K562 (cell line): ENCODE measurements around the gene AKT3. TPM values are rescaled to one million over a fixed set of nuclear protein-coding genes. Genes with fewer than 3 reads are reported as not detected.

Experiments used
- ARID2 ChIP-seq: fragments of 450-650 bp; IDR thresholded peaks from 2 replicates; pipeline ENCODE4 v1.6.1; 2017; ENCODE audit warnings: antibody characterized with exemption, mild to moderate bottlenecking
- CUX1 ChIP-seq: fragments of 200-800 bp; sonication (Bioruptor generic); IDR thresholded peaks from 2 replicates; pipeline ENCODE4 v1.6.1; 2016; ENCODE audit warnings: missing genetic modification characterization, missing compliant biosample characterization
- DEAF1 ChIP-seq: fragments of 450-650 bp; formaldehyde crosslinking; IDR thresholded peaks from 2 replicates; pipeline ENCODE4 v1.4.0; 2020; ENCODE audit warnings: mild to moderate bottlenecking, moderate library complexity
- ELF4 ChIP-seq: fragments of 450-650 bp; formaldehyde crosslinking; IDR thresholded peaks from 2 replicates; pipeline ENCODE4 v1.4.0; 2022; ENCODE audit warnings: missing genetic modification characterization
- GTF2E2 ChIP-seq: fragments of 200-800 bp; sonication (Bioruptor generic); IDR thresholded peaks from 2 replicates; pipeline ENCODE4 v1.6.1; 2016; ENCODE audit warnings: missing genetic modification characterization, missing compliant biosample characterization
- MEF2D ChIP-seq: conservative IDR thresholded peaks from 2 replicates; pipeline ENCODE4 v1.6.1; 2016; ENCODE audit warnings: low read depth, missing genetic modification characterization, missing compliant biosample characterization
- NFE2 ChIP-seq: IDR thresholded peaks from 2 replicates; pipeline ENCODE4 v1.6.1; 2014; ENCODE audit warnings: antibody characterized with exemption, low read depth
- U2AF1 ChIP-seq: fragments of 200-400 bp; formaldehyde crosslinking; optimal IDR thresholded peaks from 2 replicates; pipeline ENCODE3; 2017; ENCODE audit warnings: mild to moderate bottlenecking, low read depth, low read length, moderate library complexity
- WHSC1 ChIP-seq: IDR thresholded peaks from one replicate; pipeline ENCODE4 v1.6.1; 2012; ENCODE audit warnings: low read length, control low read depth, inconsistent platforms
- XRCC4 ChIP-seq: IDR thresholded peaks from one replicate; pipeline ENCODE4 v1.6.1; 2011; ENCODE audit not compliant: insufficient read depth, insufficient read length; ENCODE audit errors: extremely low read depth
- ZNF165 ChIP-seq: fragments of 250-450 bp; sonication (Bioruptor Pico); IDR thresholded peaks from 2 replicates; pipeline ENCODE4 v1.4.0; 2020; ENCODE audit warnings: borderline replicate concordance
- ZNF583 ChIP-seq: fragments of 250-450 bp; sonication (Bioruptor Pico); IDR thresholded peaks from 2 replicates; pipeline ENCODE4 v1.4.0; 2020
- polyA plus RNA-seq, 8 experiments: library from polyadenylated mRNA; depleted of rRNA in 4 of 8; stranded (reverse) in 5 of 8; unstranded in 3 of 8; fragments of >200 nt; fragmentation: Nextera tagmentation in 2 of 8; fragmentation: Illumina TruSeq in 1 of 8; extraction: Ambion mirVana in 2 of 8; extraction: Trizol in 1 of 8; gene quantifications; 2 replicates each; pipeline versions ENCODE4 v1.2.1 to v1.2.3, GENCODE V29; 2011 to 2014; ENCODE audit warnings: inconsistent platforms in 1 of 8, missing spikeins in 1 of 8
- total RNA-seq, 7 experiments: library from RNA; depleted of rRNA in 6 of 7; stranded (reverse); fragments of >200 nt in 6 of 7; fragmentation: Illumina TruSeq in 2 of 7; extraction: Trizol in 2 of 7; gene quantifications; 2 replicates each; pipeline versions ENCODE4 v1.2.1 to v1.2.3, GENCODE V29; 2011 to 2021; ENCODE audit warnings: low replicate concordance in 1 of 7
- TF ChIP-seq, protein P1 (sequence below): fragments of 250-450 bp; sonication (Bioruptor Pico); IDR thresholded peaks from 2 replicates; pipeline ENCODE4 v1.4.0; 2020; ENCODE audit warnings: mild to moderate bottlenecking, moderate library complexity, borderline replicate concordance
- TF ChIP-seq, protein P2 (sequence below): sonication (generic); formaldehyde crosslinking; IDR thresholded peaks from 2 replicates; pipeline ENCODE4 v1.8.0; 2022; ENCODE audit warnings: mild to moderate bottlenecking, missing genetic modification reagents

The AKT3 gene
- total and polyA plus RNA-seq, 9 of the 15 experiments (the other 6 are each of a cell fraction or from before 2014, with no cell fraction given), result 0.04 to 0.54 (median 0.18) TPM; not detected in 1

GRCh38 chr1:243882276-243882675 lies 32.2 kb upstream of the AKT3 start (continued):
- TF ChIP-seq CUX1 (no peak), U2AF1 (no peak), ZNF165 (CRISPR knock-in tag) (no peak), GTF2E2 (tag) (no peak), WHSC1 (no peak), ELF4 (CRISPR knock-in tag) (no peak), ZNF583 (CRISPR knock-in tag) (no peak), ARID2 (no peak), DEAF1 (CRISPR knock-in tag) (no peak), MEF2D (tag) (no peak), NFE2 (peak; percentile 88), XRCC4 (no peak)
- TF ChIP-seq, protein P1, sequence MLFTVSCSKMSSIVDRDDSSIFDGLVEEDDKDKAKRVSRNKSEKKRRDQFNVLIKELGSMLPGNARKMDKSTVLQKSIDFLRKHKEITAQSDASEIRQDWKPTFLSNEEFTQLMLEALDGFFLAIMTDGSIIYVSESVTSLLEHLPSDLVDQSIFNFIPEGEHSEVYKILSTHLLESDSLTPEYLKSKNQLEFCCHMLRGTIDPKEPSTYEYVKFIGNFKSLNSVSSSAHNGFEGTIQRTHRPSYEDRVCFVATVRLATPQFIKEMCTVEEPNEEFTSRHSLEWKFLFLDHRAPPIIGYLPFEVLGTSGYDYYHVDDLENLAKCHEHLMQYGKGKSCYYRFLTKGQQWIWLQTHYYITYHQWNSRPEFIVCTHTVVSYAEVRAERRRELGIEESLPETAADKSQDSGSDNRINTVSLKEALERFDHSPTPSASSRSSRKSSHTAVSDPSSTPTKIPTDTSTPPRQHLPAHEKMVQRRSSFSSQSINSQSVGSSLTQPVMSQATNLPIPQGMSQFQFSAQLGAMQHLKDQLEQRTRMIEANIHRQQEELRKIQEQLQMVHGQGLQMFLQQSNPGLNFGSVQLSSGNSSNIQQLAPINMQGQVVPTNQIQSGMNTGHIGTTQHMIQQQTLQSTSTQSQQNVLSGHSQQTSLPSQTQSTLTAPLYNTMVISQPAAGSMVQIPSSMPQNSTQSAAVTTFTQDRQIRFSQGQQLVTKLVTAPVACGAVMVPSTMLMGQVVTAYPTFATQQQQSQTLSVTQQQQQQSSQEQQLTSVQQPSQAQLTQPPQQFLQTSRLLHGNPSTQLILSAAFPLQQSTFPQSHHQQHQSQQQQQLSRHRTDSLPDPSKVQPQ (CRISPR knock-in tag), result no peak
- TF ChIP-seq, protein P2, sequence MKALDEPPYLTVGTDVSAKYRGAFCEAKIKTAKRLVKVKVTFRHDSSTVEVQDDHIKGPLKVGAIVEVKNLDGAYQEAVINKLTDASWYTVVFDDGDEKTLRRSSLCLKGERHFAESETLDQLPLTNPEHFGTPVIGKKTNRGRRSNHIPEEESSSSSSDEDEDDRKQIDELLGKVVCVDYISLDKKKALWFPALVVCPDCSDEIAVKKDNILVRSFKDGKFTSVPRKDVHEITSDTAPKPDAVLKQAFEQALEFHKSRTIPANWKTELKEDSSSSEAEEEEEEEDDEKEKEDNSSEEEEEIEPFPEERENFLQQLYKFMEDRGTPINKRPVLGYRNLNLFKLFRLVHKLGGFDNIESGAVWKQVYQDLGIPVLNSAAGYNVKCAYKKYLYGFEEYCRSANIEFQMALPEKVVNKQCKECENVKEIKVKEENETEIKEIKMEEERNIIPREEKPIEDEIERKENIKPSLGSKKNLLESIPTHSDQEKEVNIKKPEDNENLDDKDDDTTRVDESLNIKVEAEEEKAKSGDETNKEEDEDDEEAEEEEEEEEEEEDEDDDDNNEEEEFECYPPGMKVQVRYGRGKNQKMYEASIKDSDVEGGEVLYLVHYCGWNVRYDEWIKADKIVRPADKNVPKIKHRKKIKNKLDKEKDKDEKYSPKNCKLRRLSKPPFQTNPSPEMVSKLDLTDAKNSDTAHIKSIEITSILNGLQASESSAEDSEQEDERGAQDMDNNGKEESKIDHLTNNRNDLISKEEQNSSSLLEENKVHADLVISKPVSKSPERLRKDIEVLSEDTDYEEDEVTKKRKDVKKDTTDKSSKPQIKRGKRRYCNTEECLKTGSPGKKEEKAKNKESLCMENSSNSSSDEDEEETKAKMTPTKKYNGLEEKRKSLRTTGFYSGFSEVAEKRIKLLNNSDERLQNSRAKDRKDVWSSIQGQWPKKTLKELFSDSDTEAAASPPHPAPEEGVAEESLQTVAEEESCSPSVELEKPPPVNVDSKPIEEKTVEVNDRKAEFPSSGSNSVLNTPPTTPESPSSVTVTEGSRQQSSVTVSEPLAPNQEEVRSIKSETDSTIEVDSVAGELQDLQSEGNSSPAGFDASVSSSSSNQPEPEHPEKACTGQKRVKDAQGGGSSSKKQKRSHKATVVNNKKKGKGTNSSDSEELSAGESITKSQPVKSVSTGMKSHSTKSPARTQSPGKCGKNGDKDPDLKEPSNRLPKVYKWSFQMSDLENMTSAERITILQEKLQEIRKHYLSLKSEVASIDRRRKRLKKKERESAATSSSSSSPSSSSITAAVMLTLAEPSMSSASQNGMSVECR (CRISPR knock-in tag), result no peak
